Activated CD4-positive, alpha-beta T cell treated with anti-CD3 and anti-CD28 coated beads, Interleukin-2, amount 10 ng/mL, durations not matched to agents 7 days and 5 days (primary cell): Measurements from ENCODE around the gene KMT5B. TPM values are rescaled to one million over a fixed set of nuclear protein-coding genes. Genes with fewer than 3 reads are reported as not detected.

Experiments
- CTCF ChIA-PET: fragments of 350-600 bp; sonication (Branson Sonifier 250); formaldehyde crosslinking; loops from one replicate; lab custom pipeline; 2021; ENCODE audit warnings: antibody characterized with exemption; lab: Charles Lee
- POLR2A ChIA-PET: fragments of 350-600 bp; sonication (Branson Sonifier 250); formaldehyde crosslinking; loops from one replicate; lab custom pipeline; 2021; ENCODE audit warnings: antibody characterized with exemption; lab: Charles Lee
- DNase-seq: peaks from one replicate; pipeline ENCODE4 v3.0.0-alpha.2; 2020
- H3K27ac Mint-ChIP-seq: one replicate; pipeline ENCODE4 v1.8.0; 2021; ENCODE audit warnings: mild to moderate bottlenecking, moderate library complexity, mixed read lengths
- H3K27me3 Mint-ChIP-seq: one replicate; pipeline ENCODE4 v1.8.0; 2021; ENCODE audit warnings: mixed read lengths
- H3K36me3 Mint-ChIP-seq: one replicate; pipeline ENCODE4 v1.8.0; 2021; ENCODE audit warnings: low read depth, mixed read lengths
- H3K4me1 Mint-ChIP-seq: one replicate; pipeline ENCODE4 v1.8.0; 2021; ENCODE audit warnings: mixed read lengths
- H3K4me3 Mint-ChIP-seq: one replicate; pipeline ENCODE4 v1.8.0; 2021; ENCODE audit warnings: mild to moderate bottlenecking, moderate library complexity, mixed read lengths
- H3K9me3 Mint-ChIP-seq: one replicate; pipeline ENCODE4 v1.8.0; 2021; ENCODE audit warnings: mixed read lengths
- total RNA-seq, 2 experiments: library from RNA; stranded (reverse); gene quantifications; one replicate each; pipeline ENCODE4 v1.2.3, GENCODE V29; 2021

KMT5B gene
- total RNA-seq, 2 experiments from 2014 or later, result 28.1 to 28.5 TPM

GRCh38 chr11:68167474-68167873, 45.6 kb downstream of the KMT5B start:
- Mint-ChIP-seq H3K36me3 (peaks cover 19% of the 10 kb centered on the region), H3K27ac (no peak overlapping the region), H3K4me3 (no peak overlapping the region), H3K9me3 (no peaks in the 10 kb centered on the region), H3K4me1 (no peaks in the 10 kb centered on the region), H3K27me3 (no peaks in the 10 kb centered on the region)
- POLR2A ChIA-PET, result no interaction called here
- CTCF ChIA-PET, result interaction anchor here (0.6 to 0.7 kb wide), 2 partner anchors 65 to 293 kb away, joined by 3 to 6 read pairs; partner anchors contain the start of gene PPP6R3
- DNase-seq, result no peak

GRCh38 chr11:68166969-68167368, 46.1 kb downstream of the KMT5B start:
- Mint-ChIP-seq H3K9me3 (no peaks in the 10 kb centered on the region), H3K4me3 (no peak overlapping the region), H3K4me1 (no peaks in the 10 kb centered on the region), H3K27me3 (no peaks in the 10 kb centered on the region), H3K36me3 (peaks cover 19% of the 10 kb centered on the region), H3K27ac (no peak overlapping the region)
- no peak for DNase-seq
- ChIA-PET POLR2A (no interaction called here), CTCF (interaction anchor here (0.6 to 0.7 kb wide), 2 partner anchors 65 to 294 kb away, joined by 3 to 6 read pairs; partner anchors contain the start of gene PPP6R3)

GRCh38 chr11:68165601-68166000, 47.5 kb downstream of the KMT5B start:
- no peak overlapping the region for H3K4me3 Mint-ChIP-seq
- no peaks in the 10 kb centered on the region for H3K9me3 Mint-ChIP-seq
- H3K36me3 Mint-ChIP-seq, result peaks cover 15% of the 10 kb centered on the region
- CTCF ChIA-PET, result interaction anchor here (0.6 kb wide), 1 partner anchor 150 kb away, joined by 3 read pairs; no protein-coding TSS in a partner anchor
- H3K27ac Mint-ChIP-seq, result no peak overlapping the region
- POLR2A ChIA-PET, result no interaction called here
- no peaks in the 10 kb centered on the region for H3K4me1 Mint-ChIP-seq
- no peaks in the 10 kb centered on the region for H3K27me3 Mint-ChIP-seq
- DNase-seq, result no peak

GRCh38 chr11:68164437-68164836, 48.7 kb downstream of the KMT5B start:
- Mint-ChIP-seq H3K9me3 (no peaks in the 10 kb centered on the region), H3K4me1 (no peaks in the 10 kb centered on the region), H3K4me3 (no peak overlapping the region), H3K27me3 (no peaks in the 10 kb centered on the region), H3K36me3 (peaks cover 7% of the 10 kb centered on the region), H3K27ac (no peak overlapping the region)
- DNase-seq, result no peak
- ChIA-PET POLR2A (no interaction called here), CTCF (interaction anchor here (0.9 to 1.4 kb wide), 2 partner anchors 13 to 28 kb away, joined by 3 to 4 read pairs; no protein-coding TSS in a partner anchor)

GRCh38 chr11:68163691-68164090, 49.4 kb downstream of the KMT5B start:
- DNase-seq, result no peak
- CTCF ChIA-PET, result interaction anchor here (1.4 kb wide), 1 partner anchor 14 kb away, joined by 4 read pairs; no protein-coding TSS in a partner anchor

GRCh38 chr11:68160100-68160695, 52.9 kb downstream of the KMT5B start:
- no peak overlapping the region for H3K27ac Mint-ChIP-seq
- ChIA-PET CTCF (no interaction called here), POLR2A (no interaction called here)
- H3K4me3 Mint-ChIP-seq, result no peak overlapping the region
- peaks cover 2% of the 10 kb centered on the region for H3K36me3 Mint-ChIP-seq
- DNase-seq, result no peak
- no peaks in the 10 kb centered on the region for H3K9me3 Mint-ChIP-seq
- H3K4me1 Mint-ChIP-seq, result no peaks in the 10 kb centered on the region
- H3K27me3 Mint-ChIP-seq, result no peaks in the 10 kb centered on the region

More at GRCh38 chr11:68163691-68164090, 49.4 kb downstream of the KMT5B start:
- Mint-ChIP-seq H3K36me3 (peaks cover 3% of the 10 kb centered on the region), H3K27ac (no peak overlapping the region), H3K27me3 (no peaks in the 10 kb centered on the region), H3K4me3 (no peak overlapping the region), H3K4me1 (no peaks in the 10 kb centered on the region), H3K9me3 (no peaks in the 10 kb centered on the region)
- POLR2A ChIA-PET, result no interaction called here

- Mint-ChIP-seq H3K36me3 (peaks cover 2% of the 10 kb centered on the region), H3K27ac (no peak overlapping the region), H3K4me3 (no peak overlapping the region), H3K9me3 (no peaks in the 10 kb centered on the region), H3K4me1 (no peaks in the 10 kb centered on the region), H3K27me3 (no peaks in the 10 kb centered on the region)
- no peak for DNase-seq
- POLR2A ChIA-PET, result no interaction called here
- CTCF ChIA-PET, result no interaction called here
Observed at GRCh38 chr11:68159665-68160064, 53.4 kb downstream of the KMT5B start.

GRCh38 chr11:68159161-68159560, 53.9 kb downstream of the KMT5B start:
- Mint-ChIP-seq H3K27me3 (no peaks in the 10 kb centered on the region), H3K4me3 (no peak overlapping the region), H3K4me1 (no peaks in the 10 kb centered on the region), H3K27ac (no peak overlapping the region), H3K9me3 (no peaks in the 10 kb centered on the region), H3K36me3 (peaks cover 2% of the 10 kb centered on the region)
- DNase-seq, result no peak
- CTCF ChIA-PET, result interaction anchor here (1.2 kb wide), 1 partner anchor 19 kb away, joined by 4 read pairs; no protein-coding TSS in a partner anchor
- POLR2A ChIA-PET, result no interaction called here

GRCh38 chr11:68158580-68158979, 54.5 kb downstream of the KMT5B start:
- Mint-ChIP-seq H3K27me3 (no peaks in the 10 kb centered on the region), H3K4me3 (no peak overlapping the region), H3K9me3 (no peaks in the 10 kb centered on the region), H3K4me1 (no peaks in the 10 kb centered on the region), H3K27ac (no peak overlapping the region), H3K36me3 (peaks cover 2% of the 10 kb centered on the region)
- no peak for DNase-seq
- ChIA-PET POLR2A (no interaction called here), CTCF (interaction anchor here (1.2 kb wide), 1 partner anchor 19 kb away, joined by 4 read pairs; no protein-coding TSS in a partner anchor)

GRCh38 chr11:68153742-68154141, 59.4 kb downstream of the KMT5B start:
- POLR2A ChIA-PET, result no interaction called here
- H3K9me3 Mint-ChIP-seq, result no peaks in the 10 kb centered on the region
- CTCF ChIA-PET, result no interaction called here
- H3K4me3 Mint-ChIP-seq, result no peak overlapping the region
- H3K36me3 Mint-ChIP-seq, result peaks cover 2% of the 10 kb centered on the region
- no peak for DNase-seq
- H3K4me1 Mint-ChIP-seq, result no peaks in the 10 kb centered on the region
- H3K27ac Mint-ChIP-seq, result no peak overlapping the region
- no peaks in the 10 kb centered on the region for H3K27me3 Mint-ChIP-seq

- CTCF ChIA-PET, result no interaction called here
- POLR2A ChIA-PET, result no interaction called here
- no peak overlapping the region for H3K4me3 Mint-ChIP-seq
- DNase-seq, result no peak
- H3K27ac Mint-ChIP-seq, result no peak overlapping the region
- no peaks in the 10 kb centered on the region for H3K9me3 Mint-ChIP-seq
- no peaks in the 10 kb centered on the region for H3K4me1 Mint-ChIP-seq
- no peaks in the 10 kb centered on the region for H3K27me3 Mint-ChIP-seq
- H3K36me3 Mint-ChIP-seq, result no peaks in the 10 kb centered on the region
Observed at GRCh38 chr11:68150037-68150436, 63.1 kb downstream of the KMT5B start.

GRCh38 chr11:68149417-68149816, 63.7 kb downstream of the KMT5B start:
- H3K4me1 Mint-ChIP-seq, result no peaks in the 10 kb centered on the region
- CTCF ChIA-PET, result interaction anchor here (0.7 kb wide), 1 partner anchor 60 kb away, joined by 3 read pairs; no protein-coding TSS in a partner anchor
- H3K27ac Mint-ChIP-seq, result no peak overlapping the region
- no peak overlapping the region for H3K4me3 Mint-ChIP-seq
- POLR2A ChIA-PET, result no interaction called here
- H3K36me3 Mint-ChIP-seq, result no peaks in the 10 kb centered on the region
- no peaks in the 10 kb centered on the region for H3K9me3 Mint-ChIP-seq
- DNase-seq, result no peak
- no peaks in the 10 kb centered on the region for H3K27me3 Mint-ChIP-seq

- ChIA-PET POLR2A (no interaction called here), CTCF (interaction anchor here (0.7 kb wide), 1 partner anchor 59 kb away, joined by 3 read pairs; no protein-coding TSS in a partner anchor)
- Mint-ChIP-seq H3K27me3 (no peaks in the 10 kb centered on the region), H3K9me3 (no peaks in the 10 kb centered on the region), H3K4me1 (no peaks in the 10 kb centered on the region), H3K27ac (no peak overlapping the region), H3K36me3 (no peaks in the 10 kb centered on the region), H3K4me3 (no peak overlapping the region)
- no peak for DNase-seq
Observed at GRCh38 chr11:68148879-68149278, 64.2 kb downstream of the KMT5B start.
